ENCODE measurements around the gene NXN.

NXN gene

DNA sequence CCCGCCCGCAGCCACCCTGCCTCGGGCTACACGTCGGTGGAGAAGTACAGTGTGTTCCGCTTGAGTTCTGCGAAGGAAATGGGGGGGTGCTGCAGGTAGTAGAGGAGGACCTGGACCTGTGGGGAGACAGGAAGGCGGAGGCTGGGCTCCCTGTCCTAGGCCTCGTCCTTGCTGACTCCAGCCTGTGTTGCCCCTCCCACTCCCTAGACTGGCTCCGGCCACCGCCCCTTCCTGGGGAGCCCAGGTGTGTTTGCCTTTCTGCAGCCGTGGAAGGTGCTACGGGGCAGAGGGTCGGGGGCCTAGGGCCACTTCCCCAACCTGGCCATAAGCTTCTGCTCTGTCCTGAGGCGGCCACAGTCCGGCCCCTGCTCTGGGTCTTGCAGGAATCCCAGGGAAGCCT lies 26.5 kb upstream of the NXN start:
- no peak for DNase-seq (ENCODE audit: low spot score)

DNA sequence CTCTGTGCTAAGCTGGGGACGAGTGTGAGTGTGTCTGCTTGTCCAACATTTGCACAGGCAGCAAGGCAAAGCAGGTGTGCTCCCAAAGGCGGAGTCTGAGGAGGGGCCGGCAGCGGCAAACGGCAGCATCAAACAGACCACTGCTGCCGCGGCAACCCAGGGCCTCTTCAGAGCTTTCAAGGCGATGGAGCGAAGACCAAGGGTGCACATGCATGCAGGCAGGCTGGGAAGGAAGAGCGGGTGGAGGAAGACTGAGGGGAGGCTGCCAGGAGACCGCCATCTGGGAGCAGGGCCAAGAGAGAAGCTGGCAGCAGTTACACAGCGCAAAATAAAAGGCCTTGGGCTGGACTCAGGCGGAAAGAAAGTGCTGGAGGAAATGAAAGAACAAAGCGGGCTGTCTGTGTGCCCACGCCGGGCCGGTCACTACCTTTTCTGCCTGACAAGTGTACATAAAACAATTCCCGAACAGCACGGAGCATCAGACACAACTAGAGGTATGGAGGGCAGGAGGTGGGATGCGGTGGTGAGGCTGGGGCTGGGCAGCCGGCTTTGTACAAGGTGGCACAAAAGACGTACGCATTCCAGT lies 25.9 kb upstream of the NXN start:
- peak; percentile 35 for DNase-seq (ENCODE audit: low spot score)

DNA sequence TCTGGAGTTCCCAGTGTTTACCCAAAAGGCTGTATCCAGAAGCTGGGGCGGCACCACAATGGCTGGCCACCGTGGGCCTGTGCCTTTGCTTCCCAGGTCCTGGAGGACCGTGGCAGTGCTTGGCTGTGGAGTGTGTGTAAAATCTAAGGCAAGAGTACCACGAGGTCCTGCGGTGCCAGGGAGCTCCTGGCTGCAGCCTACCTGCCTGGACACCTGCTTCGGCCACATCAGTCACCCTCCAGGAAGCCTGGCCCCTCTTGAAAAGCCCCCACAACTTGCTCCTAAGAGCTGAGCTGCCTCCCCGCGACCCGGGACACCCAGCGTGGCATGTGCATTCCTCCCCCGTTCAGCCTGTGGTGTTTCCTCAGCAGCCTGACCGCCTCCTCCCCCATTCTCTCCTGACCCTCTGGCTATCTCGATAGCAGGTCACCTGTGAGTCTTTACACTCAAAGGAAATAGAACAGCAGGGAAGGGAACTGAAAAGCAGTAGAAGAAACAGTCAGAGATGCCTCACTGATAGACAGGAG lies 25.3 kb upstream of the NXN start:
- DNase-seq (ENCODE audit: low spot score) = no peak

DNA sequence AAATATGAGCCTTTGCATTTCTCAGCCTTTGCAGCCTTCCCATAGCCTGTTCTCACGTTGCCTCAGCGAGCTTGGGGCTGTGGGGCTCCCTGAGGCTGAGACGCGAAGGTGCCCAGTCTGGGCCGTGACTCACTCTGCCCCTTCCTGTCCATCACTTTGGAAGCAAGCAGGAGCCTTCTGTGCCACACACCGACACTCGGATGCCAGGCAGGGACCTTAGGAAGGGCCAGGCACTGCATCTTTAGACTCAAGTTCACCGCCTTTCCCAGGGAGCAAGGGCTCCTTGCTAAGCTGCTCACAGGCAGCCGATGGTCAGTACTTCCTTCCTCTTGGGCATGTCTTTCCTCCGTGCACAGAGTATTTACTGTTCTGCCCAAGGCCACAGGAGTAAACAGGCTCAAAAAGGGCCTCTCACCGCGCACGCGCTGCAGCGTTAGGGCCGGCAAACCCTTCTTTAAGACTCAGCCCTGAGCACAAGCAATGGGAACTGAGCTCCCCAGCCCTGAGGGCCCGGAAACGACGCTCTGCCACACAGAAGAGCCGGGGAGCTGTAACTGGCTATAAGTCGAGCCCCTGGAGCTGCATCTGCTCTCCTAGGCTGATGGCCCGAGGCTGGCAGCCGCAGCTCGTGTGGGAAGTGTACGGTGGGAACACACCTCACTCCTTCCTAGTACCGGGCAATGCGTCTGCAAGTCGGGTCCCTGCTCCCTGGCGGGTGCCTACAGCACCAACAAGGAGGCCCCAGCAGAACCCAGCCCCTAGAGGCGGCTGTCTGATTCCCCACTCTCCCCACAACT lies 24.6 kb upstream of the NXN start:
- DNase-seq (ENCODE audit: low spot score) = no peak

DNA sequence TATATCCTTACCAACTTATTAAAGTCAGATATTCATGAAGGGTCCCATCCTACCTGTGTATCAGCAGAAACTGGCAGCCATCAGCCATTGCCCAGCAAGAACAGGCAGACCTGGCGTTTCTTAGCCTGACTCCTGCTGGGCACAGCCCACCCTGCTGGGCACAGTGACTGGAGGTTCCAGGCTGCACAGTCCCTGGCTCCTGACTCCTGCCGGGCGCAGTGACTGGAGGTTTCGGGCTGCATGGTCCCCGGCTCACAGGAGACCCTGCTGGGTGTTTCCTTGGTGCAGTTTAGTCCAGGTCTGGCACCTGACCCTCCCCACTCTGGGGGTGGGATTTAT lies 24.0 kb upstream of the NXN start:
- no peak for DNase-seq (ENCODE audit: low spot score)

DNA sequence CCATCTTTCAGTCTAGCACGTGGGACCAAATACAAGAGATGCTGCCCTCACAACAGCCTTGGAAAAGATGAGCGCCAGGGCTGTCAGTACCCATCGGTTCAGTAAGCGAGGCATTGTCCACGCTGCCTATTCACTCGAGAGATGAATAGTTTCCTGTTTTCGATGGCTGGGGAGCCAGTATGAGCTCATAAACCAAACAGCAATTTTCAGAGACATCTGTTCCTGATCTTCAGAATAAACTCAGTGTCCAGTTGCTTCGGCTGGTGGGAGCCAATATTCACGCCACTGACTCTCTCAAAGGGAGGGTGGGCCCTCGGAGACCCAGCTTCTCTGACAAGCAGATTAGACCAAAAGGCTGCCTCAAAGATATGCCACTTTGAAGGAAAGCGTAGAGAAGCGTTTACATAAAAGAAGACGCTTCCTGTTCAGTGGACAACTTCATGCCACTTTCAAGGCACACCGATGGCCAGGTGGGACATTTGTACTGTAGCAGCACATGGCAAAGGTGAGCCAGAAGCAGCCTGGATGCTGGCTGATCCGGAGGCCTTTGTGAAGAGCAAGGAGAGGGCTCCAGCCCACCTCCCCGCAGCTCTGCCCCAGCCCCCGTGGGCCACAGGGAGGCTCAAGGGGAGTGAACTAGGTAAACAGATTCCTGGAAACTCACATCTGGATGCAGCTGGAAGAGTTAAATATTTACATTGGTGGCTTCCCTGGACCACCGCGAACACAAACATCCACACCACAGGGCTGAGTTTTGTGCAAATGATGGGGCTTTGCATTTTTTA lies 23.4 kb upstream of the NXN start:
- no peak for DNase-seq (ENCODE audit: low spot score)

DNA sequence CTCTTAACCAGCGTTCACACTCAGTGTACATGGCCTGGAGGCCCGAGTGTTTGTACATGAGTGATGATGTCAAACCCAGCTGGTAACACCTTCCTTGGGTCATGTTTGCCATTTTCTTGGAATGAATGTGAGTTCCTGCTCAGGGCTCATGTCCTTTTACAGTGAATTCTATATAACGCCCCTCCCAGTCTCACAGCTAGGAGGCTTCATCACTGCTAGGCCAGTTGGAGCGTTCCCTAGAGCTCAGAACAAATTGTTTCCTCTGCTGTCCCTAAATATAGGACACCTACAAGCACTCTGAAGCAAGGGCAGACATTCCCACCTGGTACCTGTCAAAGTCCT lies 22.8 kb upstream of the NXN start:
- DNase-seq (ENCODE audit: low spot score) = no peak

DNA sequence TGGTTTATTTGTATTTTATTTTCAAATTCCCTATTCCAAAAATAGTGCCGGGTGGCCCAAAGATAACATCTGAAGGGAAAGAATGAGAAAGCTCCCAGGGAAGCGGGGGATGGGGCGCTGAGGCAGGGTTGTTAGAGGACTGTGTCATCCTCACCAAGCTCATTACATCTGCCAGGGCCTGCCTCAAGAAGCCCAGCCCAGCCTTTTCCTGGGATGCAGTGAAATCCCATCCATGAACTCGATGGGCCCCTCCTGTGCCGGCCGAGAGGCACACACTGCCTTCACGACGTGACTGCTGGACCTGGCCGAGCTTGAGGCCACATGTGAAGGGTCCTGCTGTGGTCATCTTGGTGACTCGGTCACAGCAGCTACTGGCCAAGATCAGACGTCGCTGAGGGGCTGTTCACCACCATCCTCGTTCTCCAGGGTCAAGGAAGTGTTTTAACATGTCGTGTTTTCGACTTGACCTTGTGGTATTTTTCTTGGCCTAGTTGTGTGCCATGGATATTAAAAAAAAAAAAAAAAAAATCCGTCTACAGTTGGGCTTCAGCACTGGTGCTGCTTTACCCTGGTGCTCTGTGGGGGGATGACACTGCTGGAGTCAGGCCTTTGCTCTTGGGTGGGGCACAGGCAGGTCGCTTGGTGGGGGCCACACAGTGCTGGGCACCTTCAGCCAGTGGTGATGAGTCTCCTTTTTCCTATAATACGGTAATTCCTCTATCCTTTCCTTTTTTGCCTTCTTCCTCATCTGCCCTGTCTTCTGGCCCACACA lies 22.2 kb upstream of the NXN start:
- DNase-seq (ENCODE audit: low spot score) = no peak

DNA sequence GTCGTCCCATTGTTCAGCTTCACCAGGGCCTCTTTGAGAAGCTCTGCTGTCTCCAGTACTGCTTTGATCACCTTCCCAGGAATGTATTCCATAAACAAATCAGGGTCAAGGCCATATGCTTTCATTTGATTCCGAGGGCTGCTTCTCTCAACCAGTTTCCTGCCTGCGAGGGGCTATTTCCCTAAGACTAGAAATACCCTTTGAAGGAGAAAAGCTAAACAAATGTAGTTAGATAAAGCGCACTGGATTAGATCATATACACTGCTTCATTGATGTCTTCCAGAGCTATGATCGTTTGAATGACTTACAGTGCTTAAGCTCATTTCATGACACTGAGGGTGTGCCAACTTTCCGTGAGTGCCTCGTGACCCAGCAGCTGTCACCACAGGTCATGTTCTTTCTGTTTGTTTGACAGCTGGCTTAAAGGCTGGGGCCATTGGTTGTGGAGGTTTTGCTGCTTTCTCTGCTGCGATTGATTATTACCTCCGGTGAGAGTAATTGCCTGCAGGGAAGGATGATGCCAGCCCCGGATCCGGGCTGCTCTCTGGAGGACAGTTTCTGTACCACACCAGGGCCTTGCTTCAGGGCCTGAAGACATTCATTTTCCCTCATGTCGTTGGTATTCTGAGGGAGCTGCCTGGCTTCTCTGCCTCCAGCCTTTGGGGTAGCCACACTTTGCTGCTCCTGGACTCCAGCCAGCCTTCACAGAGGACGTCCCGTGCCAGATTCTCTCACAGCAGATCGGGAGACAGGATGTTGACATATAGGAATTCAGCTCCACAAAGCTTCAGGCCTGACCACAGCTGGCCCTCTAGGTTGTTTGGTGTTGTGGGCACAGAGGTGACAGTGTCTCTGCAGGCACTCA lies 21.3 kb upstream of the NXN start:
- DNase-seq (ENCODE audit: low spot score) = peak; percentile 30

DNA sequence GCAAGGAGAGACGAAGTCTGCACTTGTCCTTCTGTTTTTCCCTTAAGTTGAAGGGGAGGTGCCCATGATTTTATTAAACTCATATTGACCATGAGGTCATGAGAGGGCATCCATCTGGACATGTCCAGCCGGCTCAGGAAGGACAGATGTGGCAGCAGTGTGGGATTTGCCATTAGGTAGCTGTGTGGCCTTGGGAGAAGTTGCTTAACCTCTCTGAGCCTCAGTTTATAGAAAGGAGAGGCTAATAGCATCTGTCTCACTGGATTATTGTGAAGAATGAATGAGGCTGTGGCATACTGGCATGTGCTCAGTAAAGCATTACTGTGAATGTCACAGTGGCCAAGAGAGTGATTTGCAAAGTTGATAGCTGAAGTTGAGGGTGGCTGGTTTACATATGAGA lies 18.5 kb upstream of the NXN start:
- DNase-seq (ENCODE audit: low spot score) = no peak

DNA sequence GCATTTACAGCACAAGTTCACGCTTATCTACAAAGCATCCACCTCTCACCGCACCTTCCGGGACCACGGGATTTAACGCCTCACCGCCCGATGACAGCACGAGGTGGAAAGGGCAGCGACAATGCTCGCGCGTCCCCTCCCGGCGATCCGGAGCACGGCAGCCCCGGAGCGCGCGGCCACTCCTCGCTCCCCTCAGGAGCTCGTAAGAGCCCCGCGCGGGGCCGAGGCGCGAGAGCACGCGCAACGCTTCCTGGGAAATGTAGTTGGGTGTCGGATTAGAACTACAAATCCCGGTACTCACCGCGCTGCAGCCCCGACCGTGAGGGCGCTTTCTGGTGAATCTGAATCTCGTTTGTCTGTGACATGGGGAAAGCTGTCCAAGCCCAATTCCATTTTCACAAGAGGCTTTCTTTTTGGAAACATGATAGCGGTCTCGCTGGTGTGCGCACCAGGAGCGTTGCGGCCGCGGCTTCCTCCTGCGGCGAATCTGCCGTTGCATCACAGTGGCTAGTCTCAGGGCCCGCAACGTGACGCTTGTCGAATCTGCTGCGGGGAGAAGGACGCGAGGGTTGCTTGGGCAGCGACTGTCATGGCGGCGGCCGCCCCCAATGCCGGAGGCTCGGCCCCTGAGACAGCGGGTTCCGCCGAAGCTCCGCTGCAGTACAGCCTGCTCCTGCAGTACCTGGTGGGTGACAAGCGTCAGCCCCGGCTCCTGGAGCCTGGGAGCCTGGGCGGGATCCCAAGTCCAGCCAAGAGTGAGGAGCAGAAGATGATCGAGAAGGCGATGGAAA lies 17.2 kb upstream of the NXN start, which contains the start of gene TIMM22:
TSS of gene TIMM22 (plus strand) at position 576 of the 791 bp plus-strand sequence. CDS start at position 590, 14 bp downstream.
- DNase-seq (ENCODE audit: low spot score) = peak; percentile 99

DNA sequence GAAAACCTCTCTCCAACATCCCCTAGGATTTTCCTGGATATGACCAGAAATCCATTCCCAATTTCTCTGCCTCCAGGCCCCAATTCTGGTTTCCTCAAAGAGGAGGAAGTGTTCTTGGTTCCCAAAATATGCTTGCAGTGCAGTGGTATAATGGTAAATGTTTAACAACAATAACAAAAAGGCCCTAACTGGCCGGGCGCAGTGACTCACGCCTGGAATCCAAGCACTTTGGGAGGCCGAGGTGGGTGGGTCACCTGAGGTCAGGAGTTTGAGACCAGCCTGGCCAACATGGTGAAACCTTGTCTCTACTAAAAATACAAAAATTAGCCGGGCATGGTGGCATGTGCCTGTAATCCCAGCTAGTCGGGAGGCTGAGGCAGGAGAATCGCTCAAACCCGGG lies 15.7 kb upstream of the NXN start:
- DNase-seq (ENCODE audit: low spot score) = peak; percentile 79

DNA sequence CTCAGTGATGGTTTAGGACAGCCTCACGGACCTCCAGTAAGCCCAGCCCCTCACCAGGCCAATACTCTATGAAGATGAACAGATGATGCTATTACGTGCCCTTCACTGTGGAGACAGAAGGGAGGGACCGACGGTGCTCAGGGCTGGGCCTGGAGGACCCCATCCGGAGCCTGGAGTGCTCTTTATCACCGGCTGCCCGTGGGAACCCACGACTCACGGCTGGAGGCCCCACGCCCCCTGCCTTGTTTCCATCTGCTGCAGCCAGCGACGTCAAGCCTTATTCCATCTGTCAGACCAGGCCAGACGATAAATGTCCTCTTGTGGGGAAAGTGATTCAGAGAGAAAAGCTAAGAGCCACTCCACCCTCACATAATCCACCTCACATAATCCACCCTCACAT lies 13.4 kb upstream of the NXN start:
- DNase-seq (ENCODE audit: low spot score) = no peak

DNA sequence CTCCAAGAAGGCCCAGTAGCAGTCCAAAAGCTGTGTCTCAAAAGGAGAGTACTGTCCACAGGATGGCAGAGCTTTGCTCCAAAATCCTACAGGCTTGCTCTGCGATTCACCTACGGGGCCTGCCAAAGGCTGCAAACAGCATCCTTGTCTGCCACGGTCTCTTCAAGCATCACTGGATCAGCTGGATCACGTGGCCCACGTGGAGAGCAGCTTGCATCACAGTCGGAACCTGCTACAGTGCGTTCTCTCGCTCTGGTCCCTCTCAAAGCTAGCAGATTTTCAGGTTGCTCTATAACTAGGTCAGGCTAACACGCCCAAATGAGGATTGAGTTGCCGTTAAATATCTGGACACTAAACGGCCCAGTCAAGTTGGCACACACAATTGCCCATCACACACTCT lies 9.0 kb upstream of the NXN start:
- no peak for DNase-seq (ENCODE audit: low spot score)

DNA sequence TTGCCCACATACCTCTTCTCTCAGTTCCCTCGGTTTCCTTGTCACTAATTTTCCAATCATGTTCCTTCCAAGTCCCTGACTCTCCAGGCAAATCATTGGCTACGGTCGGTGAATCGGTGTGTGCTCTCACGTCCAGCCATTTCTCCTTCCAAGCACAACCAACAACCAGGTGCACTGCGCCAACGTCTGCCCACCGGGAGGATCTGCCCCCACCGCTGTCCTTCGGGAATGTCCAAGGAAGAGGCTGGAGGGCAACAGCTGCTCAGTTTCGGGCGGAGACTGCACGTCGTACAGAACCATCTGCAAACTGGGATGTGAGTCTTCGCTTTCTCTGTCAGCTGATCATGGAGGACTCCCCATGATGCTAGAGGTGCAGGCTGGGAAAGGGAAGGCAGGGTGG lies 8.4 kb upstream of the NXN start:
- no peak for DNase-seq (ENCODE audit: low spot score)

DNA sequence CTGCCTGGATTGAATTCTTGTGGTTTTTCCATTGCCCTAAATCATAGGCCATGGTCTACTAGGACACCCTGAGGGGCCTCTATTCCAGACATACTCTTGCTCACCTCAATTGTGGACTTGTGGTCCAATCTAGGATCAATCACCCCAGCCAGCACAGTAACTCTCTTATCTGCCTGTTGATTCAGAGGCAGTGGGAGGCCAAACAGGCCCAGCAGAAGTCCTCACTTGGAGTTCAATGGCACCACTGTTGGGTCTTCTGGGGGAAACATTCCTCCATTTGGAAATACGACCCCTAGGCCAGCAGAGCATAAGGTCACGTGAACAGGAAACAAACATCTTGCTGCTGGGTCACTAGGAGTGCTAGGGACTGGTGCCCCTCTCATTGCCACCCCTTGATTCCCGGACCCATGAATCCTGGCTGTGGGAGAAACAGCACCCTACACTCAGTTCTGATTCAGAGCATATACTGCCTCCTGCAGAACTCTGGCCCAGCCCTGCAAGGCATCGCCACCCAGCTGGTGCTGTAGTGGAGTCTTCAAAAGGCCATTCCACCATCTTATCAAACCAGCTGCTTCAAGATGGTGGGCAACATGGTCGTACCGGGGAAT lies 6.8 kb upstream of the NXN start:
- no peak for DNase-seq (ENCODE audit: low spot score)

DNA sequence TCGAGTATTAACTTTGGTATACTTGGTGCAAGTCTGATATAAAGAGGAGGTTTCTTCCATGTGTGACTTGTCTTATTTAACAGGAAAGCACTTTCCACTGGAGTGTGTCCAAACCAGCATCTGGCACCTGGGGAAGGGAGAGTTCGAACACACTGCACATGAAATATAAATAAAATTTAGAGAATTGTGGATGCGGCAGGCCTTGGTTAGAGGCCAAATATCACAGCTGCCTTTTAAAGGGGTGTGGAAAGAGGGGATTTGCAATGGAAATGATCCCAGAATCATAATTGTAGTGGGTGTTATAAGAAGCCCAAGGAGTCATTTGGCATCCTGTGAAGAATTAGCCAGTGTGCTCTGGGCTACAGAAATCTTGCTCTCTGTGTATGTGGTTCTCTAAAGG lies 4.3 kb upstream of the NXN start:
- DNase-seq (ENCODE audit: low spot score) = no peak

DNA sequence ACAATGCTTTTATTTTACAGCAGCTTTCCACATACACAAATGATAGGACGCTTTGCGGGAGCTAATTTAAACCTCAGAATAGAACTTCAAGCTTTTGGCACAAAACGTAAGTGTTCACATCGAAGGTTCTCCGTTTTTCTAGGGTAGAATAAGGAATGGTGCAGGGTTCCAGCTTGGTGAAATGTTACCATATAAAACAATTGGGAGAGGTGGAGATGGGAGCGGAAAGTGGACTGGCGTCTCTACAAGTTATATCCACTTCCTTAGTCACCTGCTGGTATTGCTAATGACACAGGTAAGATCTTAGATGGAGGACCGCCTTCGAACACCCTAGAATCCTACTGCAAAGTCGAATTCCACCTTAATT lies 1.7 kb upstream of the NXN start:
- no peak for DNase-seq (ENCODE audit: low spot score)

DNA sequence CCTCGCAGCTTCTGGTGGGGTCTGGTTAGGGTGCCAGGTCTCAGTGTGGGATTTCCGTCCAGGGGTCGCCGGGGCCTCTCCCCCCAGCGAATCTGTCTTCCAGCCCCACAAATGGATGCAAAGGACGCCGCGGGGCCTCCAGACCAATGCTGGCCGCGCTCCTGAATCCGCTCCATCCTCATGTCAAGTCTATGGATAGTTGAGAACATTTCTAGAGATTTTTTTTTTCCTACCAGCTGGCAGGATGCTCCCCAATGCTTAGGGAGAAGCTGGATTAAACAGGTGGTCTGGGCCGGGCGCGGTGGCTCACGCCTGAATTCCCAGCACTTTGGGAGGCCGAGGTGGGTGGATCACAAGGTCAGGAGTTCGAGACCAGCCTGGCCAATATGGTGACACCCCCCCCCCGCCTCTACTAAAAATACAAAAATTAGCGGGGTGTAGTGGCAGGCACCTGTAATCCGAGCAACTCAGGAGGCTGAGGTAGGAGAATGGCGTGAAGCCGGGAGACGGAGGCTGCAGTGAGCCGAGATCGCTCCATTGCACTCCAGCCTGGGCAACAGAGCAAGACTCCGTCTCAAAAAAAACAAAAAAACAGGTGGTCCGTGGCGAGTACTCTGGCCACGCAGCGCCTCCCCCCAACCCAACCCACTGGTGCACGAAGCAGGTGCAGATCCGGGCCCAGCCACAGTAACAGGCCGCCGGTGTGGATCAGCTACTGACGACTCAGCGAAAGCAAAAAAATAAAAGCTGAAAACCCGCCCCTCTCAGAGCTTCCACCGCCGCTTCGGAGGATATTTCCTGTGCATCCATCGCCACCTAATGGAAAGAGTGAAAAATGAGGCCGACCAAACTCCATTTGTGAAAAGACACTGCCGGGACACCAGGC lies 1.1 kb upstream of the NXN start:
- peak; percentile 88 for DNase-seq (ENCODE audit: low spot score)

All from kidney tubule cell (primary cell).